GM23338 (cell line): ENCODE data around the gene NOMO2.
"Not testable (repeated sequence)": the region's sequence is repeated elsewhere in the genome, so short reads cannot be mapped to it uniquely, and the experiment has no call there.

Experiments used
- CTCF ChIP-seq, 2 experiments: fragments of 200-600 bp in 1 of 2; sonication (generic) in 1 of 2; conservative IDR thresholded peaks; 2 replicates each; pipeline versions ENCODE4 v1.5.1 to v1.6.1; 2016 to 2017; ENCODE audit warnings: antibody characterized with exemption in 2 of 2, low read depth in 2 of 2, mild to moderate bottlenecking in 2 of 2, moderate library complexity in 1 of 2
- JUNB ChIP-seq: IDR thresholded peaks from one replicate; pipeline ENCODE4 v1.6.1; 2016; ENCODE audit warnings: antibody characterized with exemption; ENCODE audit not compliant: unreplicated experiment
- POLR2AphosphoS5 ChIP-seq: IDR thresholded peaks from 2 replicates; pipeline ENCODE4 v1.6.1; 2016; ENCODE audit warnings: antibody characterized with exemption, low read depth
- ZNF331 ChIP-seq: fragments of 250-450 bp; sonication (Bioruptor Pico); IDR thresholded peaks from 2 replicates; pipeline ENCODE4 v1.5.0; 2020; ENCODE audit warnings: low read depth, mild to moderate bottlenecking, moderate library complexity

- TF ChIP-seq POLR2AphosphoS5; CTCF (conservative IDR thresholded peaks at IDR 0.05; ENCODE audit: low read depth in 2 of 2); ZNF331 (CRISPR knock-in tag); JUNB: not testable (repeated sequence)
Observed at GRCh38 chr16:18610147-18610803, 48.4 kb upstream of the NOMO2 start.
